ENCODE measurements around the gene KCTD8.

KCTD8 gene

DNA sequence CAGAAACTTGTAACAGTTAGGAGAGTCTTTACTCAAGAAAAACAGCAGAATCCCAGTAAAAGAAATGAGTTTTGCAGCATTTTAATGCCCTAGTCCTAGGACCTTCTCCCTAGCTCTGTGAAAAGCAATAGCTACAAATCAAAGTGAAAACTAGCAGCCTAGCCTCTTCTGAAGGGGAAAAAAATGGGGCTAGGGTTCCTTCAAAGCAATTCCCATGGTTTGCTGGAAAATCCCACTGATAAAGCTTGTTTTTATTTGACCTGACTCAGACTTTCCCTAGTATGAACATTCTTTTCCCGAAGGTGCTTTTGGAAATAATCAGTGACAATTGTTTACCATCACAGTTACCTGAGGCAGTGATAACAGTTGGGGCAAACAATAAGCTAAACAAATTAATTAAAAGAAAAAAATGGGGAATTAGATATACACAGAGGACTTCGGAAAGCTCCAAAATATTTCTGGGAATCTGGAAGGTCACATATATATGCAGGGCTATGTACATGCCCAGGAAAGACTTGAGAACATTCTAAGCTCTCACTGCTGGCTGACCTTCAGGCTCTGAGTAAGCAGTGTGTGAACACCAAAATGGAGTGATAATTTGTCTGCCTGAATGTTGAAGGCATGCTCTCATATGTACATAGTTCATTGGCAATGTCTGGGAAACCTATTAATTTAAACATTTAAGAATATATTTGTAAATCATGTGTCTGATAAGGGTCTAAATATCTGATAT is 285.9 kb downstream of the KCTD8 start:
- no peak for DNase-seq (ENCODE audit: low read depth)

DNA sequence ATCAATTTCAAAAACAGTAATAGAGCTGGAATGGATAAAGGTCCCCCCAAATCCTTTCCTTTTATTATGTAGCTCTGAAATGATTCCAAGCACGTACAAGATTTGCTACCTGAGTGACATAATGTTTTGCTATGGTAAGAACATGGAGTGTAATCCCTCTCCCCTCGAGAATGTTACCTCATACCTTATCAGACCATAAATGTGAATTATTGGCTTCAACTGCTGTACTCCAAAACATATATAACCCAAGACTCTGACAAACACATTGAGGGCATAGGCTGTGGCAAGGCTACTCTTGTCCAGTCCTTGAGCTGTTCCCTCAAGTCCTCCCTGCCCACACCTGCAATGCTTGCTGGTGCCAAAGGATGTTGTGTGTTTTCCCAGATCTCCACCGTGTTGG is 286.9 kb downstream of the KCTD8 start:
- DNase-seq (ENCODE audit: low read depth), result no peak

DNA sequence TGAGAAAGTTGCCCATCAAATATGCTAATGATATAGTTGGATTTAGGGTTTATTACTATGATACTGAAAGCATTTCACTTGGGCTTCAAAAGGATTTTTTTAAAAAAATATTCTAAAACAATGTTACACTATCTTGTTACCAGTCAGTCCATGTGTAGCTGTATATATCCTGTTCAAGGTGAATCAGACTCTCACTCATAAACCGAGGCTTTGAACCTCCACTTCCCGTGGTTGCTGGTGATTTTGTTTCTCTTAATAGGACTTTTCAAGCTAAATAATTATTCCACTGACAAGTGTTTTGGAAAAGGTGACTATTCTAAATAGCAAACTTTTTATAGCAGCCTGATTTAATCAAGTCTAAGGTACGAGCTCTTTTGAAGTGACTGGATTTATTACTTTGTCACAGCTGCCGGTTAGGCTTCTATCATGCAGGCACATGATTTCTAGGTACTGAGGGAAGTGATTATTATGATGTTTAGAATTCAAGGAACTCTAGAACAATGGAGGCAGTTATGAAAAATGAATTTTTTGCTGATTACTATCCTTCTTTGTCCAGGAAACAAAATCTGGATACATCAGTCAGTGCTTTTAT is 287.7 kb downstream of the KCTD8 start:
- no peak for DNase-seq (ENCODE audit: low read depth)

DNA sequence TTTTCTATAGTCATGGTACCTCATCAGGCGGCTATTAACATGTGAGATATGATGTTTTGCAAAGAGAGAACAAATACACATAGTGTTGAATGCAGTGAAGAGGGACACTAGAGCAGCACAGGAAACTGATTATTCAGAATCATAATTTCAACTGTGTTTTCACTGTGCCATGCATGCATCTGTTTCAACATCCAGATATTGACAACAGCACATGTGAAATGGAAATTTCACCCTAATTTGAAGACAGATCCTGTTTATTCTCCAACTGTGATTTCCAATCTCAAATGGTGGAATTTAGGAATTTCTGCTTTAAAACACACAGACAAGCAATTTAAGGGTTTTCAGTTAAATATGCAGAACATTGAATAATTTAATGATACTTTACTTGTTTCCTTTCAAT is 288.6 kb downstream of the KCTD8 start:
- no peak for DNase-seq (ENCODE audit: low read depth)

DNA sequence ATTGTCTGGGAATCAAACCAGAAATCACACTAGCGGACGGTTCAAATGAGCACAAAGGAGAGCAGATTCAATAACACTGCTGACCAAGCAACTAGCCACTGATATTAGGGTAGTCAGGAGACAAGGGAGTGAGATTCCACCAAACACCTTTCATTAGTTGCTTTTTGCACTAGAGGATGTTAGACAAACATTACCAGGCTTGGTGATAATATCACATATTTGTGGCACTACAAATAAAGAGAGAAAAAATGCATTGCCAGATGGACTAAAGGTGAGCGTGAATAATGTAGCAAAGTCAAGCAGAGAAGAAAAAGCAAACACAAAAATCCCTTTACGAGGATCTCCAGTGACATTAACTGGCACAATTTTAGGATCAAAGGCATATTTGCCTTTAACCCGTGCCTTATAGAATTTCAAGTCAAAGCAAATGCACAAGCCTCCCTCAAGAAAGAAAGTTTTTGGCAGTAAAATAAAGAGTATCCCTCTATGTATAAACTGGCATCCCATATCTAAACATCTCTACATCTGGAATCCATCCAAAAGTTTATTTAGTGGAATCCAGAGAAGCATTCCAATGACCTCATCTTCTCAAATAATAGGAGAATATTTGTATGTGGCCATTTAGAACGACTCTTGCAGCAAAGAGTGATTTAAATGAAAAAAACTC is 290.9 kb downstream of the KCTD8 start:
- no peak for DNase-seq (ENCODE audit: low read depth)

DNA sequence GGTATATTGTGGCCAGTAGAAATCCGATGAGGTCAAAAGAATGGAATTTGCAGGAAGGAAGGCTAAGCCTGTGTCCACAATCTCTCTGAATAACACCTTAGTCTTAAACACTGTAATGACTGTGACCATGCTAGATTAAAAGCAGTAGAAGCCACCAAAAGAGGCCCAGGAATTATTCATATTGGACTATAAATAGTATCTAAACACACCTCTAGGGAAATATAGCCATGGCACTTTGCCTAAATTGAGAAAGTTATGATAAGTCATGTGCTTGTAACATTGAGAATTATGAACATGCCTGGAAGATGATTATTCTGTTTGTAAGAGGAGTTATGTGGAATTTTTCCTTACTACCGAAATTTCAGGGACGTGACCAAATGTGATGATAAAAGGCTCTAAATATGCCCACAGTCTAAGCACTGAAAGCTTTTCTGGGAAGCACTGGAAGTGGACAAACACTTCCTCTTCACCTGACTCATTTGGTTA is 298.5 kb downstream of the KCTD8 start:
- no peak for DNase-seq (ENCODE audit: low read depth)

DNA sequence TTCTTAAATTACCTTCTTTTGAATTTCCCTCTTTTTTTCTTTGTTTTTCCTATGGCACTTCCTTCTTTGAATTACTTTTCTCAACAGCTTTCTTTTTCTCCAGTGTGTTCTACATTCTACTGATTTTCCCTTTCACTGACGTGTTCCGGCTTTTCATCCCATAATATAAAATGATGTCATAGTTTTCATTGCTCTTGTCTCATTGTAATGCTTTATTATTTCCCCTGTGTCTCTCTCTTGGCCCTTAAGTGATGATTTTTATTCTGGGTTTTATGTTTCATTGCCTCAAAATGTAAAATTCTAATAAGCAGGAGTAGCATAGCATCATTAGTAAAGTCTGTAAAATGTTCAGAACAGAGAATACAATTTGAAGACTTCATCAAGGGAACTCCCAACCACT is 299.3 kb downstream of the KCTD8 start:
- no peak for DNase-seq (ENCODE audit: low read depth)

DNA sequence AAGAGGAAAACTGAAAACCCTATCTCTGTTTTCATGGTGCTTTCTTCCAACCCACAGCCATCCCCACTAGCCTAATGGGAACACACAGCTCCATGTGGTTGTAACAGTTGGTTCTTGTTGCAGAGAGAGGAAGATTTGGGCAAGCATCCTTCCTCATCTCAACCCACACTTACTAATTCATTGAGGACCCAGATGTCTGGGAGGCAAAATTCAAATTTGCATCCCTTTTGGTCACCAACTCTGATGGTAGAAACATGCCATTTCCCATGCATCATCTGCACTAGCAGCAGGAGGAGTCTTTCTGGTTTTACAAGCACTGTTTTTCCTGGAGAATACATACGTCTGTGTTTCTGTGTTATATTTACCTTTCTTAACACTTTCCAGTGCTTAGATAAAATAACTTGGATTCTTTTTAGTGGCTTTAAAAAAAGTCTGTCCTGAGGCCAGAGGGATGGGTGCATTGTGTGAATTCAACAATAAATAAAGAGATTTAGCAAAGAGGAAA is 301.0 kb downstream of the KCTD8 start:
- DNase-seq (ENCODE audit: low read depth), result no peak

DNA sequence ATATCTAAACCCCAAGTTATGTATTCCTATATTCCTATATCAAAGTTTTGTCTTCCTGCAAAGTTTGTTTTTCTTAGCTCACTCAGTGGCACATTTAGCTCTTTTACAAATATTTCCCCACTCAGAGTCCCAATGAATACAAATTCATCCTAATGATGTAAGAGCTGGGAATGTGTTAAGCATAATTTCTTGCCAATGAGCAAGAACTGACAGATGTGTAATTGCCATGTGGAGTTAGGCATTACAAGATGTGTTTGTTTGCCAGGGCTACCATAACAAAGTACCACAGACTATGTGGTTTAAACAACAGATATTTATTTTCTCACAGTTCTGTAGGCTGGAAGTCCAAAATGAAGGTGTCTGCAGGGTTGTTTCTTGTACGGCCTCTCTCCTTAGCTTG is 302.1 kb downstream of the KCTD8 start:
- DNase-seq (ENCODE audit: low read depth), result no peak

DNA sequence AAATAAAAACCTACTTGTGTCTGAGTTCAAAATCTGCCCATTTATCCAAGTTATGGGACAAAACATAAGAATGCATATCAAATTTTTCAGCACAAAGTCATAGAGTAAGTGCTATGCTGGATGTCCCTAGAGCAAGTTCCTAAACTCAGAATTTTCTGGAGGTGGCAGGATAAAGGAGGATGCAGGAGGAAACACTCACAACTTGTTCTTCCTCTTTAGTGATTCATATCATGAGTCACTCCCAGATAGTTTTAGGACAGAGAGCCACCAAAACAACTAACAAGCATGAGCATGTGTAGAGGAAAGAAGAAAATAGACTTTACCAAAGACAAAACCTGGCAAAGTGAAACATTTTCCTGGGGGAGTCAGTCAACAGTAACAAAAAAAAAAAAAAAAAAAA is 302.7 kb downstream of the KCTD8 start:
- DNase-seq (ENCODE audit: low read depth), result no peak

DNA sequence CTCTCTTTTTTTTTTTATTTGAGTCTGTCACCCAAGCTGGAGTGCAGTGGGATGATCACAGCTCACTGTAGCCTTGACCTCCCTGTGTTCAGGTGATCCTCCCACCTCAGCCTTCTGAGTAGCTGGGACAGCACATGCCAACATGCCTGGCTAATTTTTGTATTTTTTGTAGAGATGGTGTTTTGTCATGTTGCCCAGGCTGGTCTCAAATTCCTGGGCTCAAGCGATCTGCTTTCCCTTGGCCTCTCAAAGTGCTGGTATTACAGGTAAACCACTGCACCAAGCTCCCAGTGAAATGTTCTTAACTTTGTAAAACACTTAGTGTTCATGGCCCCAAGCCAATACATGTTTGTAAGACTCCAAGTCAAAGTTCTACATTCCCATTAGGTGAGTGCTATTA is 316.1 kb downstream of the KCTD8 start:
- DNase-seq (ENCODE audit: low read depth), result no peak

Measured in stimulated activated CD8-positive, alpha-beta memory T cell treated with anti-CD3 and anti-CD28 coated beads, Interleukin-4, amount 100 ng/mL, for 24 hours (primary cell).